ENCODE data around the gene CNOT3.

Gene CNOT3

GRCh38 chr19:54141356-54141755, 3.8 kb downstream of the CNOT3 start:
- DNase-seq, result no peak
- in situ Hi-C loops (cut with HindIII; ENCODE audit: low pct_ligation_motif_present, low pct_unique_long_range_greater_than_20kb, low sequenced_read_pairs), result no loop called here

DNA sequence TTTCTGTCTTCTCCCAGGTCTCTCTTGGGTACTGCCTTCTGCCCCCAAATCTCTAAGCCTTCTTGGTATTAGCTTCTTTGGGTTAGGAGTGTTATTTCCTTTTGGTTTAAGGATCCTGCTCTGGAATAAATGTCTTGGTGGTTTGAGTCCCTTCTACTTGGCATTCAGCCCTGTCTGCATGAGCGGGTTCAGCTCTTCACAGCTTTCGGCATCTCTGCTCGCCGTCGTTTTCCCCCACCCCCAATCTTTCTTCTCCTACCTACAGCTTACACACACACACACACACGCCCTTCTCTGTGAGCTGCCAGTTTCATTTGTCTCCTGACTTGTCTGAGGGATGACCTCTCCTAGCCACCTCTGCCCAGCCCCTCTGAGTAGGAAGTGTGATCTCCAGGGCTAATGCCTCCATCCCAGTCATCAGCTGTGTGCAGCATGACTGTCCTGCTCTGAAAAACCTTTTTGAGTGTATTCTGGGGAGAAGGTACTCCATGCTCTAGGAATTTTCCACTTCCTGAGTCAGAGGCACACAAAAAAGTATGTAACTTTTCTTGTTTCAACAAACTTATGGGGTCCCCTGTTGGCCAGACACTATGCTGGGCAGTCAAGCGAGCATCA, 4.7 kb downstream of the CNOT3 start:
- DNase-seq, result no peak
- in situ Hi-C loops (cut with HindIII; ENCODE audit: low pct_ligation_motif_present, low pct_unique_long_range_greater_than_20kb, low sequenced_read_pairs), result no loop called here

GRCh38 chr19:54145541-54146158, 8.1 kb downstream of the CNOT3 start:
- in situ Hi-C loops (cut with HindIII; ENCODE audit: low pct_ligation_motif_present, low pct_unique_long_range_greater_than_20kb, low sequenced_read_pairs), result no loop called here
- no peak for DNase-seq

DNA sequence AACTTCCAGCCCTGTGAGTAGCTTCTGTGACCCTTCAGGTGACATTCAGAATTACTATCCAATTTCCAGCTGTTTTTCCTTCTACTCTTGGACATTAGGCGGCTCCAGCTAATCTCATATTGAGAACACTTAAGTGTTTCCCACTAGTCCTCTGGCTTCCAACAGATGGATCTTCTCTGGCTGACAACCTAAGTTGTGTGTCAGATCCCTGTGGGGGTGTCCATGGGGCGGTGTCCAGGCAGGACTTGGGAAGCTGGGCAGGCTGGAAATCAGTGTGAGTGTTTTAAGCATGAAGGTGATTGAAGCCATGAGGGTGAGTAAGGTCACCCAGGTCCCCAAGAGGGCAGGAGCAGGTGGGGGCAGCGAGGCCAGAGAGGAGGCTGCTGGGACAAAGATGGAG, 10.1 kb downstream of the CNOT3 start:
- no peak for DNase-seq
- in situ Hi-C loops (cut with HindIII; ENCODE audit: low pct_ligation_motif_present, low pct_unique_long_range_greater_than_20kb, low sequenced_read_pairs), result no loop called here

- DNase-seq, result no peak
Observed at GRCh38 chr19:54148158-54148557, 10.6 kb downstream of the CNOT3 start.

DNA sequence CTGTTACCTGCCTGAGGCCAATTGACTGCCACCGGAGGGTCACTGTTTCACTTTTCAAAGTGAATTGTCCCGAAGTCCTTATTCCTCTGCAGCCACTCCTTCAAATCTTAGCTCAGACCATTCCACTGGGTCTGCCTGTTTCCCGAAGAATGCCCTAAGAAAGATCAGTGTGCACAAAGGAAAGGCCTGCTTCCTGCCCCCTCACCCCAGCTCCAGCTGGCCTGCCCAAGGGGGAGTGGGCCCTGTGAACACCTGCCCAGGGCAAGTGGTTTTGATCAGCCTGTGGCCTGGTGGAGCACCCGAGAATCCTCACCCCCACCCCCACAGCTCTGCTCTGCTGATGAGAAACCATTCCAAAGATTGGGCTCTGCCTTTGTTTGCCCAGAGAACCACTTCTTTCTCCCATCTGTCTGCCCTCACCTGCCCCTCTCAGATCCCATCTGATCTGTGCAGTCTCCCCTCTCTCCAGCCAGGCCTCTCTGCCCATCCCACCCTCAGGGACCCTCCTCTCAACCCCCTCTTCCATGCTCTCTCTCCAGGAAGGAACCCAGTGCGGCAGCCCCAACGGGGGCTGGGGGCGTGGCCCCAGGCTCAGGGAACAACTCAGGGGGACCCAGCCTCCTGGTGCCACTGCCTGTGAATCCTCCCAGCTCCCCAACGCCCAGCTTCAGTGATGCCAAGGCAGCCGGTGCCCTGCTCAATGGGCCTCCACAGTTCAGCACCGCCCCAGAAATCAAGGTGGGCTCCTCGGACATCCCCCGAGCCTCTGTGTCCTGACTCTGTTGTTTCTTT, 11.7 kb downstream of the CNOT3 start:
- in situ Hi-C loops (cut with HindIII; ENCODE audit: low pct_ligation_motif_present, low pct_unique_long_range_greater_than_20kb, low sequenced_read_pairs), result no loop called here
- DNase-seq, result no peak

More at GRCh38 chr19:54148158-54148557, 10.6 kb downstream of the CNOT3 start:
- in situ Hi-C loops (cut with HindIII; ENCODE audit: low pct_ligation_motif_present, low pct_unique_long_range_greater_than_20kb, low sequenced_read_pairs), result no loop called here

GRCh38 chr19:54151362-54152035, 13.9 kb downstream of the CNOT3 start:
- in situ Hi-C loops (cut with HindIII; ENCODE audit: low pct_ligation_motif_present, low pct_unique_long_range_greater_than_20kb, low sequenced_read_pairs), result no loop called here
- no peak for DNase-seq

DNA sequence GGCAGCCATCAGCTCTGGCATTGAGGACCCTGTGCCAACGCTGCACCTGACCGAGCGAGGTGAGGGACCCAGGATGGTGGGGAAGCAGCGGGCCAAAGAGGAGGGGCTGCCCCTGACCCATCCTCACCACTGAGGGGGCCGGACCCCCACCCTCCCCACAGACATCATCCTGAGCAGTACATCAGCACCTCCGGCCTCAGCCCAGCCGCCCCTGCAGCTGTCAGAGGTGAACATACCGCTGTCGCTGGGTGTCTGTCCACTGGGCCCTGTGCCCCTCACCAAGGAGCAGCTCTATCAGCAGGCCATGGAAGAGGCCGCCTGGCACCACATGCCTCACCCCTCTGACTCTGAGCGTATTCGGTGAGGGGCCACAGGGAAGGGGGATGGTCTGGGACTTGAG, 14.7 kb downstream of the CNOT3 start:
- in situ Hi-C loops (cut with HindIII; ENCODE audit: low pct_ligation_motif_present, low pct_unique_long_range_greater_than_20kb, low sequenced_read_pairs), result no loop called here
- no peak for DNase-seq

GRCh38 chr19:54152878-54153524, 15.4 kb downstream of the CNOT3 start:
- DNase-seq, result no peak
- in situ Hi-C loops (cut with HindIII; ENCODE audit: low pct_ligation_motif_present, low pct_unique_long_range_greater_than_20kb, low sequenced_read_pairs), result no loop called here

GRCh38 chr19:54153731-54154326, 16.3 kb downstream of the CNOT3 start:
- DNase-seq, result no peak
- in situ Hi-C loops (cut with HindIII; ENCODE audit: low pct_ligation_motif_present, low pct_unique_long_range_greater_than_20kb, low sequenced_read_pairs), result no loop called here

DNA sequence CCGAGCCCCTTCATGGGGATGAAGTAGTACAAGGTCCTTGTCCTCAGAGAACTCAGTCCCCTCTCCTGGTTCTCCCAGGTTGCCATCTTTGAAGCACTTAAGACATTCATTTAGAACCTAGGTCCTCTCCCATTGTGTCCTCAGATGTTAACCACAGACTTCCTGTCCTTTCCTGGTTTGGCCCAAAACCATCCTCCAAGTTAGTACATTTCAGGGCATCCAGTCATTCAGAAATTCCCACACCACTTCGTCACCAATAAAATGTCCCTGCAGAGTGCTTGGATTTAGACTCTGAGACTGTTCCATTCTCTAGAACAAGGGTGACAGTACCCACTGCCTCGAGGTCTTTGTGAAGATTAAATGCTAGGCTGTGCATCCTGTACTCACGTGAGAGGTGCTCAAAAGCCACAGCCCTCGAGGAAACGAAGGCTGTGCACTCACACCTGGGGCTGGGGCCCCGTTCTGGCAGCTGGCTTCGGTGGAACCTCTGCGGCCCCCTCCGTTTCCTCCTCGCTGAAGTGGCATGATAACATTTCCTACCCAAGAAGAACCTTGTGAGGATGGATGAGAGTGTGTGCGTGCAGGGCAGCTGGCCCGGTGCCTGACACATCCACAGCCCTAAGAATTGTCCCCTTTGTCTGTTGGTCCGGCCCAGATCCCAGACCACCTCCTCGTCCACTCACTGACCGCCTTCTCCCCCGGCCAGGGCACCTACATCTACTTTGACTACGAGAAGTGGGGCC, 17.2 kb downstream of the CNOT3 start:
- in situ Hi-C loops (cut with HindIII; ENCODE audit: low pct_ligation_motif_present, low pct_unique_long_range_greater_than_20kb, low sequenced_read_pairs), result no loop called here
- DNase-seq, result no peak

DNA sequence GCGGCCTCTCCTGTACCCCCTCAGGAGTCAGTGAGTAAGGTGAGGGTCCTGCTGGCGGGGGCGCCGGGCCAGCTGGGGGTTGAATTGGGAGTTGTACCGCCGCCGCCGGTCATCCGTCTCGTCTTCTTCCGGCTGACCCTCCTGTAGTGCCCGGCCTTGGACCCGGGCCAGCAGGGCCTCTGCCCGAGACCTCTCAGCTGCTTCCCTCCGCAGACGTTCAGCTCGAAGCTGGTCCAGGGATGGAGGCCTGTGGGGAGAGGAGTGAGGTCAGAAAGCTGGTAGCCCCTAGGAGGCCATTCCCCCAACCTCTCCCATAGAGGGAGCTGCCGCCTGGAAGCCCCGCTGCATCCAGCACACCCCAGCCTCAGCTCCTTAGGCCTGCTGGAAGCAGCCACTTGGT, 18.1 kb downstream of the CNOT3 start:
- in situ Hi-C loops (cut with HindIII; ENCODE audit: low pct_ligation_motif_present, low pct_unique_long_range_greater_than_20kb, low sequenced_read_pairs), result no loop called here
- DNase-seq, result no peak

DNA sequence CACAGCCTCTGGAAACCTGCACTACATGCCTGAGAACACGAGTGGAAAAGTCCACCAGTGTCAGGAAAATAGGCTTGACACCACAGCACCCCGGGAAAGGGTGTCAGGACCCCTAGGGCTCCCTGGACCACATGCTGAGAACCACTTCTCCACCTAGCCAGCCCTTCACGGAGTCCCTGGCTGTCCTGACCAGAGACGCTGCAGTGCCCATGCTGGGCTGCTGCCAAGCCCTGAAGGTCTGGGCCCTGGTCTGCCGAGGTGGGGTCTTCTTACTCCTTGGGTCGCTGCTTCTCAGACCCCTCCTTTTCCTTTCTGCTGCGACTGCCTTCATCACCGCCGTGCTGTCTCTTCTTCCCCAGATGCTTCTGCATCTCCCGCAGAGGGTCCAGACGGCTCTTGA, 18.9 kb downstream of the CNOT3 start:
- DNase-seq, result no peak
- in situ Hi-C loops (cut with HindIII; ENCODE audit: low pct_ligation_motif_present, low pct_unique_long_range_greater_than_20kb, low sequenced_read_pairs), result no loop called here

GRCh38 chr19:54156953-54157352, 19.4 kb downstream of the CNOT3 start:
- in situ Hi-C loops (cut with HindIII; ENCODE audit: low pct_ligation_motif_present, low pct_unique_long_range_greater_than_20kb, low sequenced_read_pairs), result no loop called here
- no peak for DNase-seq

GRCh38 chr19:54158812-54159351, 21.3 kb downstream of the CNOT3 start:
- no peak for DNase-seq
- in situ Hi-C loops (cut with HindIII; ENCODE audit: low pct_ligation_motif_present, low pct_unique_long_range_greater_than_20kb, low sequenced_read_pairs), result no loop called here

GRCh38 chr19:54159352-54160181, 22.0 kb downstream of the CNOT3 start, which contains the start of gene LENG1:
Gene LENG1, minus strand, starts transcription at chr19:54159721. Its CDS starts 26 bp downstream, at chr19:54159695.
- DNase-seq, result peak; percentile 99
- in situ Hi-C loops (cut with HindIII; ENCODE audit: low pct_ligation_motif_present, low pct_unique_long_range_greater_than_20kb, low sequenced_read_pairs), result no loop called here

Data from ACHN (cell line).